SKM-1 treated with dmso at 0.1 percent for 144 hours (cell line): ENCODE measurements around the gene KCTD4.

Experiments used
- DNase-seq: peaks from one replicate; lab custom pipeline; 2025; ENCODE audit not compliant: unreplicated experiment; lab: John Stamatoyannopoulos, UW

The KCTD4 gene

GRCh38 chr13:45178349-45179162, 22.3 kb downstream of the KCTD4 start:
- DNase-seq: no peak

GRCh38 chr13:45174478-45174877, 26.4 kb downstream of the KCTD4 start:
- no peak for DNase-seq

- no peak for DNase-seq
Observed at GRCh38 chr13:45168555-45168930, 32.3 kb downstream of the KCTD4 start.

- no peak for DNase-seq
Observed at GRCh38 chr13:45167611-45168554, 33.0 kb downstream of the KCTD4 start.

- no peak for DNase-seq
Observed at GRCh38 chr13:45166858-45167257, 34.0 kb downstream of the KCTD4 start.

- DNase-seq: no peak
Observed at GRCh38 chr13:45162821-45163220, 38.0 kb downstream of the KCTD4 start.

GRCh38 chr13:45162194-45162593, 38.7 kb downstream of the KCTD4 start:
- no peak for DNase-seq

- DNase-seq: no peak
Observed at GRCh38 chr13:45156565-45157361, 44.1 kb downstream of the KCTD4 start.

GRCh38 chr13:45149964-45150363, 50.9 kb downstream of the KCTD4 start:
- no peak for DNase-seq

- DNase-seq: no peak
Observed at GRCh38 chr13:45143346-45143751, 57.5 kb downstream of the KCTD4 start.
